ENCODE measurements around the gene CARMIL3.
"Not testable (repeated sequence)": the region's sequence is repeated elsewhere in the genome, so short reads cannot be mapped to it uniquely, and the experiment has no call there.

The CARMIL3 gene

GRCh38 chr14:24103451-24103850, 51.6 kb downstream of the CARMIL3 start:
- TF ChIP-seq CTCF (conservative IDR thresholded peaks at IDR 0.05) (no peak), ZFX (IDR thresholded peaks at IDR 0.05) (no peak)
- H3K27ac ChIP-seq = no peak overlapping the region

- H3K27ac ChIP-seq = not testable (repeated sequence)
Measured at GRCh38 chr14:24105609-24106239, 53.9 kb downstream of the CARMIL3 start.

GRCh38 chr14:24106672-24107271, 55.0 kb downstream of the CARMIL3 start:
- H3K27ac ChIP-seq = no peak overlapping the region
- TF ChIP-seq ZFX (IDR thresholded peaks at IDR 0.05) (no peak), CTCF (conservative IDR thresholded peaks at IDR 0.05) (no peak)

- no peak for TF ChIP-seq ZFX (IDR thresholded peaks at IDR 0.05)
- TF ChIP-seq CTCF (conservative IDR thresholded peaks at IDR 0.05) = no peak
- H3K27ac ChIP-seq = no peak overlapping the region
Measured at GRCh38 chr14:24108336-24108874, 56.6 kb downstream of the CARMIL3 start.

- H3K27ac ChIP-seq = no peak overlapping the region
- TF ChIP-seq ZFX (IDR thresholded peaks at IDR 0.05) = no peak
- no peak for TF ChIP-seq CTCF (conservative IDR thresholded peaks at IDR 0.05)
Measured at GRCh38 chr14:24110060-24110459, 58.3 kb downstream of the CARMIL3 start.

GRCh38 chr14:24110523-24110922, 58.7 kb downstream of the CARMIL3 start:
- TF ChIP-seq ZFX (IDR thresholded peaks at IDR 0.05) (no peak), CTCF (conservative IDR thresholded peaks at IDR 0.05) (no peak)
- no peak overlapping the region for H3K27ac ChIP-seq

GRCh38 chr14:24113379-24113800, 61.6 kb downstream of the CARMIL3 start:
- TF ChIP-seq CTCF (conservative IDR thresholded peaks at IDR 0.05) (no peak), ZFX (IDR thresholded peaks at IDR 0.05) (no peak)
- peak overlapping the region; percentile 97 for H3K27ac ChIP-seq

Measured in C4-2B (cell line).